MCF 10A (cell line): ENCODE data around the gene MTMR12. TPM values are rescaled to one million over a fixed set of nuclear protein-coding genes. Genes with fewer than 3 reads are reported as not detected.
"Not testable (repeated sequence)": the region's sequence is repeated elsewhere in the genome, so short reads cannot be mapped to it uniquely, and the experiment has no call there.

Experiments
- BruUV-seq: library from RNA; stranded (reverse); fragments of 400-500 nt; replicated peaks from 2 replicates; lab custom pipeline; 2021; lab: Mats Ljungman, UMichigan
- CTCF ChIA-PET: fragments of 300-600 bp; sonication (Branson Sonifier 250); formaldehyde crosslinking; extraction: SDS; loops from one replicate; lab custom pipeline; 2021; ENCODE audit warnings: antibody characterized with exemption, inconsistent platforms; lab: Yijun Ruan, JAX
- POLR2A ChIA-PET: fragments of 300-600, 350-650 bp; sonication (Branson Sonifier 250); formaldehyde crosslinking; extraction: SDS; loops from one replicate; lab custom pipeline; 2020; ENCODE audit warnings: antibody characterized with exemption, inconsistent platforms; lab: Yijun Ruan, JAX
- DNase-seq: peaks from one replicate; pipeline ENCODE4 v3.0.0-alpha.2; 2018; ENCODE audit not compliant: unreplicated experiment
- H3K27ac Mint-ChIP-seq: one replicate; pipeline ENCODE4 v1.8.0; 2022; ENCODE audit warnings: mild to moderate bottlenecking, low read depth, mixed read lengths; ENCODE audit not compliant: unreplicated experiment
- H3K27me3 Mint-ChIP-seq: one replicate; pipeline ENCODE4 v1.8.0; 2022; ENCODE audit warnings: mixed read lengths; ENCODE audit not compliant: insufficient read depth, unreplicated experiment
- H3K36me3 Mint-ChIP-seq: one replicate; pipeline ENCODE4 v1.8.0; 2022; ENCODE audit warnings: mild to moderate bottlenecking, moderate library complexity, mixed read lengths; ENCODE audit not compliant: insufficient read depth, unreplicated experiment
- H3K4me1 Mint-ChIP-seq: one replicate; pipeline ENCODE4 v1.8.0; 2022; ENCODE audit warnings: mixed read lengths; ENCODE audit not compliant: insufficient read depth, unreplicated experiment
- H3K4me3 Mint-ChIP-seq: one replicate; pipeline ENCODE4 v1.8.0; 2022; ENCODE audit warnings: mild to moderate bottlenecking, moderate library complexity, mixed read lengths; ENCODE audit not compliant: unreplicated experiment
- H3K9me3 Mint-ChIP-seq: one replicate; pipeline ENCODE4 v1.8.0; 2022; ENCODE audit warnings: mixed read lengths; ENCODE audit not compliant: unreplicated experiment
- CTCF ChIP-seq: fragments of 200-600 bp; IDR thresholded peaks from one replicate; pipeline ENCODE4 v1.8.0; 2022; ENCODE audit warnings: antibody characterized with exemption, mild to moderate bottlenecking; ENCODE audit not compliant: unreplicated experiment
- intact Hi-C: fragments of 100-400 bp; cut with micrococcal nuclease; formaldehyde crosslinking; loops from 2 replicates; pipeline ENCODE4 v1.14.1; 2022
- total RNA-seq: library from RNA; stranded (reverse); gene quantifications from 2 replicates; pipeline ENCODE4 v1.2.3, GENCODE V29; 2022

The MTMR12 gene
- total RNA-seq, 1 experiment from 2014 or later: 24.4 TPM

- Mint-ChIP-seq H3K36me3 (peaks cover 17% of the 10 kb centered on the region), H3K4me3 (no peak overlapping the region), H3K27ac (no peak overlapping the region), H3K9me3 (no peaks in the 10 kb centered on the region), H3K27me3 (no peaks in the 10 kb centered on the region), H3K4me1 (no peaks in the 10 kb centered on the region)
- TF ChIP-seq CTCF: no peak
- CTCF ChIA-PET: no interaction called here
- no TSS peak for BruUV-seq
- POLR2A ChIA-PET: no interaction called here
- intact Hi-C loops: no loop called here
- DNase-seq: no peak
Observed at GRCh38 chr5:32291591-32291990, 21.1 kb downstream of the MTMR12 start.

GRCh38 chr5:32290922-32291321, 21.8 kb downstream of the MTMR12 start:
- Mint-ChIP-seq H3K27me3 (no peaks in the 10 kb centered on the region), H3K36me3 (peaks cover 21% of the 10 kb centered on the region), H3K4me1 (no peaks in the 10 kb centered on the region), H3K27ac (no peak overlapping the region), H3K9me3 (no peaks in the 10 kb centered on the region), H3K4me3 (no peak overlapping the region)
- ChIA-PET CTCF (interaction anchor here (1.2 kb wide), 1 partner anchor 26 kb away, joined by 3 read pairs; no protein-coding TSS in a partner anchor), POLR2A (no interaction called here)
- no peak for TF ChIP-seq CTCF
- no TSS peak for BruUV-seq
- intact Hi-C loops: no loop called here
- DNase-seq: no peak

GRCh38 chr5:32290501-32290900, 22.2 kb downstream of the MTMR12 start:
- POLR2A ChIA-PET, H3K4me3 Mint-ChIP-seq, H3K4me1 Mint-ChIP-seq, intact Hi-C loops, H3K27me3 Mint-ChIP-seq, DNase-seq, BruUV-seq, H3K9me3 Mint-ChIP-seq, H3K27ac Mint-ChIP-seq: not testable (repeated sequence)
- H3K36me3 Mint-ChIP-seq: peaks cover 21% of the 10 kb centered on the region
- CTCF ChIA-PET: interaction anchor here (1.2 kb wide), 1 partner anchor 26 kb away, joined by 3 read pairs; no protein-coding TSS in a partner anchor

- intact Hi-C loops, BruUV-seq, H3K4me1 Mint-ChIP-seq, H3K27me3 Mint-ChIP-seq, DNase-seq, H3K4me3 Mint-ChIP-seq, H3K27ac Mint-ChIP-seq, H3K9me3 Mint-ChIP-seq, POLR2A ChIA-PET: not testable (repeated sequence)
- CTCF ChIA-PET: interaction anchor here (1.2 kb wide), 1 partner anchor 25 kb away, joined by 3 read pairs; no protein-coding TSS in a partner anchor
- H3K36me3 Mint-ChIP-seq: peaks cover 21% of the 10 kb centered on the region
Observed at GRCh38 chr5:32289986-32290385, 22.8 kb downstream of the MTMR12 start.

- H3K9me3 Mint-ChIP-seq, H3K27me3 Mint-ChIP-seq, DNase-seq, intact Hi-C loops, BruUV-seq, H3K4me1 Mint-ChIP-seq, CTCF ChIA-PET, H3K27ac Mint-ChIP-seq, H3K4me3 Mint-ChIP-seq: not testable (repeated sequence)
- POLR2A ChIA-PET: interaction anchor here (0.9 to 1.2 kb wide), 2 partner anchors 9 to 27 kb away, joined by 3 to 4 read pairs; no protein-coding TSS in a partner anchor
- H3K36me3 Mint-ChIP-seq: peaks cover 11% of the 10 kb centered on the region
Observed at GRCh38 chr5:32288135-32288534, 24.6 kb downstream of the MTMR12 start.

- H3K4me3 Mint-ChIP-seq, H3K4me1 Mint-ChIP-seq, CTCF ChIA-PET, DNase-seq, H3K9me3 Mint-ChIP-seq, H3K27ac Mint-ChIP-seq, H3K27me3 Mint-ChIP-seq, intact Hi-C loops, BruUV-seq: not testable (repeated sequence)
- POLR2A ChIA-PET: interaction anchor here (0.7 to 0.9 kb wide), 2 partner anchors 26 to 82 kb away, joined by 3 to 4 read pairs; no protein-coding TSS in a partner anchor
- H3K36me3 Mint-ChIP-seq: peaks cover 11% of the 10 kb centered on the region
Observed at GRCh38 chr5:32287525-32287924, 25.2 kb downstream of the MTMR12 start.
